ENCODE data around the gene PAX7.
A peak's percentile ranks its signal among the peaks of the same experiment; 100 is the strongest.
"Not testable (repeated sequence)": the region's sequence is repeated elsewhere in the genome, so short reads cannot be mapped to it uniquely, and the experiment has no call there.

The PAX7 gene

GRCh38 chr1:18630511-18631495, at the start of gene PAX7:
Gene PAX7, plus strand, starts transcription at chr1:18630846. Its CDS starts 758 bp downstream, at chr1:18631604.
- no peak for DNase-seq (ENCODE audit: low spot score)

GRCh38 chr1:18581420-18581880, 49.2 kb upstream of the PAX7 start:
- no peak for DNase-seq (ENCODE audit: low spot score)

- DNase-seq (ENCODE audit: low spot score) = no peak
These were observed 47.8 kb upstream of the PAX7 start for GRCh38 chr1:18582890-18583289.

- no peak for DNase-seq (ENCODE audit: low spot score)
These were observed 47.2 kb upstream of the PAX7 start for GRCh38 chr1:18583326-18583941.

GRCh38 chr1:18586016-18586415, 44.6 kb upstream of the PAX7 start:
- not testable (repeated sequence) for DNase-seq (ENCODE audit: low spot score)

GRCh38 chr1:18588093-18588492, 42.6 kb upstream of the PAX7 start:
- DNase-seq (ENCODE audit: low spot score) = no peak

DNA sequence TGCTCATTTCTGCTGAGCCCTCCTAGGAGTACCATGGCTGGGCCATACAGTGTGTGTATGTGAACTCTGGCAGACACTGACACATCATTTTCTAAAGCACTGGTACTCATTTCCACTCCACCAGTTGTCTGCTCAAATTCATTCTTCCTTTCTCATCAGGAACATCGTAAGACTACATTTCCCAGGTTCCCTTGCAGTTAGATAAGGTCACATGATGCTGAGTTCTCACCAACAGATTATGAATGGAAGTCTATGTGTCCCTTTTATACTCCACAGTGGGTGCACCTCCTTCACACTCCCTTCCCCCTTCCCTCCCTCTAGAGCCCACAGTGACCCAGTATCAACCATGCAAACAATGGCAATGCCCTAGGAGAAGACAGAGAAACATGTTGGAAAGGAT, 38.3 kb upstream of the PAX7 start:
- no peak for DNase-seq (ENCODE audit: low spot score)

DNA sequence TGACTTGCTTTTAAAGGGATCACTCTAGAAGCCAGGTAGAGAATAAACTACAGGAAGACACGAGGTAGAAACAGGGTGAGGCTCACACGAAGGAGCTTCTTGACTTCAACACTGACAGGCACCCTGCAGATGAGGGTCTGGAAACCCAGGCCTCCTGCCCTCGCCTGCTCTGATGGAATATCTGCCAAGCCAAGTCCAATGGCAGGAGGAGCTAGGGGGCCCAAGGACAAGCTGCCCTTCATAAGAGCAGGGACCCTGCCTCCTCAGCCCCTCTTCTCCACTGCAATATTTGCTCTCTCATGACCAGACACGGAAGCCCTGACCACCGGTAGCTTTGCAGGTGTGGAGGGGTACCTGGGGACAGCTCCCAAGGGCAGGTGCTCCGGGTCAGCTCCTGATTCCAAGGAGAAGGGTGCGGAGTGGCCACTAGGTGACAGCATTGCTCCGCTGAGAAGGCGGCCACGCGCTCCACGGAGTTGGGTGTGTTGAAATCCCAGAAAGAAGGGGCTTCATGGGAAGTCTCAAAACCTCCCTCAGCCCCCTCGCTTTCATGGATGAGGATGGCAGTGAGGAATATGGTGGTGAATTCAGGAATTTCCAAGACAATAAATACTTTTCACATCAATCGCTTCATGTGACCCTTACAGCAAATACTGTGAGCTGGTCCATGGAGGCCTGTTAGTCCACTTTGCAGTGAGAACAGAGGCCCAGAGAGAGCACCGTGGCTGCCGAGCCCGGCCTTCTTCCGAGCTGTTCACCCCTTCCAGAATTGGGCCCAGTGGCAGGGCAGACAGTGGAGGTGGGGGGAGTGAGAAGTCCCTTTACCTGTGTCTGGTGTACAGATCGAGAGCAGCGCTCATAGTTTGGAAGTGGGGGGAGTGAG, 33.2 kb upstream of the PAX7 start:
- peak; percentile 17 for DNase-seq (ENCODE audit: low spot score)

DNA sequence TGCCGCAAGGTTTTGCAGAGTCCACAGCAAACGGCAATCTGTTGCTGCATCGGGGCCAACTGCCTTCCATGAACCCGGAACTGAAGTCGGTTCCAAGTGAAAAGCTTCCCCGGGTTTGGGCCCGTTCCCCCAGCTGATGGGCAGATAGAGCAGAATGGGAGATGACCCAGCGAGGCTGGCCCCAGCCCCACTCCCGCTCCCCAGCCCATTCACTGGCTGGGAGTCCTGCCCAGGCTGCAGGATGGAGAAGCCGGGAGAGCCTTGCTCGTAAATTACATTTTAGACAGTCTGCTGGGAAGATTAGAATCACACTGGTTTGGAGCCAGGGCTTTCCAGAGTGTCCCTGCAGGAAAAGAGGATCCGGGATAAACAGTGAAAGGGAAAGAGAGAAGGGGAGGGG, 31.6 kb upstream of the PAX7 start:
- DNase-seq (ENCODE audit: low spot score) = no peak

DNA sequence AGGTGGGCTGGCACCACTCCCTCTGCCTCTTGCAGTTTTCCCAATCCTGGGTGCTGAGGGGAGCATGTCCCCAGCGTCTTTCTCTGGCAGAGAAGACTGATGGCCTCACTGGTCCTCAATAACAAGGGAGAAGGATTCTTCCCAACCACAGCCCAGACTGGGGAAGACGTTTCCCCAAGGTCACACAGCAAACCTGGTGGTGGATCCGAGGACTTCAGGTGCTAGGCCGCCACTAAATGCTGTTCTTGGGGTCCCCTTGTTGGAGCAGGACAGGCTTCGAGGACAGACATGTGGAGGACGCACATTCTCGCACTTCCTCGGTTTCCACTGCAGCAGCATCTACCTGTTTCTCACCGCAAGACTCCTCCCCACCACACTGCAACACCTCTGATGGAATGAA, 30.9 kb upstream of the PAX7 start:
- no peak for DNase-seq (ENCODE audit: low spot score)

DNA sequence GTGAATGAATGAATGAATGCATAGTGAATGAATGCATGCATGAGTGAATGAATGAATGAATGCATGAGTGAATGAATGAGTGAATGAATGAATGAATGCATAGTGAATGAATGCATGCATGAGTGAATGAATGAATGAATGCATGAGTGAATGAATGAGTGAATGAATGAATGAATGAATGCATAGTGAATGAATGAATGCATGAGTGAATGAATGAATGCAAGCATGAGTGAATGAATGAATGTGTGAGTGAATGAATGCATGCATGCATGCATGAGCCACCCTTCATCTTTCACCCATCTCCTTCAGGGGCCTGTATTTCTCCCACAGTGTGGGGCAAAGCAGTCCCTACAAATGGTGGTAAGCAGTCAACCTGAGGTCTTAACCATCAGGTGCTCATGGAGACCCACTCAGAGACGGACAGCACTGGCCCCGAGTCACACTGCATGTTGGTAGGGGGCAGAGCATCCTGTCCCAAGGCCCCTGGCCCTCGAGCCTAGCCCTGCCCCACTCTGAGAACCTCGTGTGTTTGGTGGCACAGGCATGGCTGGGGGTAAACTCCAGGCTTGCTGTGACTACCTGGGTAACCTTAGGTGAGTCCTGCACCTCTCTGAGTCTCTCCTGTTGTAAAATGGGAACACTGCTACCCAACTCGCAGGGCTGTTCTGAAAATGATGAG, 28.0 kb upstream of the PAX7 start:
- DNase-seq (ENCODE audit: low spot score) = no peak

DNA sequence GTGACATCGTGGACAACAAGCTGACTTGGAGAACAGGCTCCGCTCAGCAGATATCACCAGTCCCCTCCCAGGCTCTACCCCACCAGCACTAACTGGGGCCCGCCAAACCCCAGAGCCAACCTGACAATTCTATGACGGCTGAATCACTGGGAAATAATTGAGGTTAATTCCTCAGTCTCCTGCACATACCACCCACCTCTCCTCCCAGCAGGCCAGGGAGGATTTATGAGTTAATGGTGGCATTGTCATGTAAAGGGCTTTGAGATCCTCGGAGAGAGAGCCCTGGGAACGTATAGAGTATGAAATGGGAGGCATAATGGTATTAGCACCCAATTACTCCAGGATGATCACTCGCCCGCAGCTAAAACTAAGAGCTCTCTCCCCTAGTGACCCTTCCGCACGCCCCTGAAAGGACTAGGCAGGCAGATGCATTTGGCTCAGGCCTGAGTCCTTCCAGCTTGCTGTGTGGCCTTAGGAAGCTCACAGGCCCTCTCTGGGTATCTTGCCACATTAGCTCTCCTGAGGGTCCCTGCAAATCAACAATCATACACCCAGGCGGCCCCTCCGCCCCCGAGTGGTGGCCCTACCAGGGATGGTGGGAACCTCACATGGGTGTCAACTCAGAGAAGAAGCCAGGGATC, 27.3 kb upstream of the PAX7 start:
- no peak for DNase-seq (ENCODE audit: low spot score)

DNA sequence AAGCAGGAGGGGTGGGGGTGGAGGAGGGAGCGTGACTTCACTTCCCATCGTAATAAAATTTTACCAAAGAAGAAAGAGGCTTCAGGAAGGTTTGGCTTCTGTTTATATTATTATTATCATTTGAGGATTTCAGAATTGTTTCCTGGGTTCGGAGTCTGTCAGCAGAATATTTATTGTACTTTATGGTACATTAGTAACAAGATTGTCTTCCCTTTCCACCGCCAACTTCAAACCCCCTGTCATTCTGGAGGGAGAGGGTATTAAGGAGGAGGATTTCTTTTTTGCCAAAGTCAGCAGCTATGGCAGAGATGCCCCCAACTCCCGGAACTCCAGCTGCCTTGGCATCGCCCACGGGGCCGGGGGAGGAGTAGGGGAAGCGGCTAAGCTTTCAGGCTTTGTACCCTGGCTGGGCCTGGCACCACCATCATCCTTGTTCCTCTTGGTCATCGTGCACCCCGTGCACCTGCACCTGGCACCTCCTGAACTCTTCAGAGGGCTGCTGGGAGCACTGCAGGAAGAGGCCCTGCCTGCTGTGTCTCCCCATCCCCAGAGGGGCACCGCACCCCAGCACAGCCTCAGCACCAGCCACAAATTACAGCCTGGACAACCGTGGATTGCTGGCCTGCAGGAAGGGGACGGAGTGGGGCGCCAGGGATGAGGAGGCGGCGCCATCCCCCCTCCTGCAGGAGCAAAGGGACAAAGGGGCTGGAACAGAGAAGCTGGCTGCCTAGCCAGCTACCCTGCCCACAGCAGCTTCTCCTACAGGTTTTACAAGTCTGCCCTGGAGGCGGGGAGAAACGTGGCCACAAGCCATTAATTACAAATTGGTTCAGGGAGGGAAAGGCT, 24.0 kb upstream of the PAX7 start:
- DNase-seq (ENCODE audit: low spot score) = no peak

GRCh38 chr1:18607289-18607760, 23.3 kb upstream of the PAX7 start:
- DNase-seq (ENCODE audit: low spot score) = no peak

DNA sequence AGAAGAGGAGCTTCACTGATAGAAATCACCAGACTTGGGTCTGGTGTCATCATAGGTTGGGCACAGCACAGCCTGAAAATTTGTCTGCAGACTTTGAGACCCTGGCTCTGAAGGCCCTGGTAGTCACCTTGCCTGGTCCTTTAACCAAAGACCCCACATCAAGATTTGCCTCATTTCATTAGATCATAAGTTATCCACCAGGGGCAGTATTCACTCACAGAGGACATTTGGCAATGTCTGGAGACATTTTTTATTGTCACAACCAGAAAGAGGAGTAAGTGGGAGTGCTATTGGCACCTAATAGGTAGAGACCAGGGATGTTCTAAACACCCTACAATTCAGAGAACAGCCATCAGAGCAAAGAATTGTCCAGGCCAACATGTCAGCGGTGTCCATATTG, 22.1 kb upstream of the PAX7 start:
- no peak for DNase-seq (ENCODE audit: low spot score)

DNA sequence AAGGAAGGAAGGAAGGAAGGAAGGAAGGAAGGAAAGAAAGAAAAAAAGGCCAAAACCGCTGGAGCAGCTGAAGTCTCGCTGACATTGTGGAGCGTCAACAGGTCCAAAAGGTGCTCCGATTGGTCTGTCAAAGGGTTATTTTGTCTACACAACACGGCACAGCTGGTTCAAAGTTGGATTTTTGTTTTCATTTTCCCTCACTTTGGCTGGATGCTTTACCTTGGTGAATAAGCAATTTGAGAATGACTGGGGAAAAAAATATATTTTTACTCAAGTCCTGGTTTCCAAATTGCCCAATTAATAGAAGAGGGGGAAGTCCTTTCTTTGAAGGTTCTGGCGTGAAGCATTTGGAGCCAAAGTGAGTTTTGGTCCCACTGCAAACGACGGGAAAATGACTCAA, 19.3 kb upstream of the PAX7 start:
- no peak for DNase-seq (ENCODE audit: low spot score)

GRCh38 chr1:18612073-18612472, 18.6 kb upstream of the PAX7 start:
- DNase-seq (ENCODE audit: low spot score) = no peak

DNA sequence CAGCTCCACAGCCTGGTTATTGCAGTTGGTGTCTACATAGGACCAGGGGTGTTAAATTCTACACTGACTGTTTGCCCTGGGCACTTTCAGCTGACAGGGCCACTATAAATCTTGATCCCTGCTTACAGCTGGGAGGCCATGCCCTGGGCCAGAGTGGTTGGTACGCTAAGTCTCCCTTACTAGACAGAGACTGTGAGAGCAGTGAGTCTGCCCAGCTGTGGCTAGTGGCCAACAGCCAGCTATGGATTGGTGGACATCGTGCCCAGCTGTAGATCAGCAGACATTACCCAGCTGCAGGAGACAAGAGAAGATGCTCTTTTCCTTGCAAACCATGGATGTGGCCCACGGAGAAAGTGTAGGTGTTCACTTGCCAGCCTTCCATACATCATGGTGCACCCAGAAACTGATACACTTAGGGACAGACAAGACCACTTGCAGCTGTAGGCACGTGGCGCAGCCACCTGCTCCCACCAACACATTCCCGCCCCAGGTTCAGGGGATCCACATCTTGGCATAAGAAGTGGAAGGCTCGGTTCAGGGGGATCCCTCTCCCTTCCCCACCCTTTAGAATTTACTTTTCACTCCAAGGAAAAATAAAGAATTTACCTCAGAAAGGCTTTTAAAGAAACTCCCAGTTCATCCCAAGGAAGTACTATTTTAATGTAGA, 16.4 kb upstream of the PAX7 start:
- no peak for DNase-seq (ENCODE audit: low spot score)

Measured in CD4-positive, alpha-beta T cell treated with Interleukin-2 at 100 ng/mL for 4 hours (primary cell).